K562 (cell line): Measurements from ENCODE around the gene WWOX. TPM values are rescaled to one million over a fixed set of nuclear protein-coding genes. Genes with fewer than 3 reads are reported as not detected.

Source experiments
- ATAC-seq: fragments of 200-7000 bp; cut with Tn5 transposase; 3 replicates; pipeline ENCODE4 v1.9.1; 2020; ENCODE audit warnings: moderate library complexity
- BruUV-seq: library from RNA; stranded (reverse); fragments of 400-500 nt; replicated peaks from 2 replicates; lab custom pipeline; 2021; lab: Mats Ljungman, UMichigan
- CTCF ChIA-PET: fragments of 300-600 bp; formaldehyde crosslinking; extraction: SDS; loops from one replicate; lab custom pipeline; 2021; ENCODE audit warnings: low intra/inter-chr PET ratio; lab: Yijun Ruan, JAX
- POLR2A ChIA-PET: fragments of 300-600, 350-650 bp; sonication (Branson Sonifier 250); formaldehyde crosslinking; extraction: SDS; loops from one replicate; lab custom pipeline; 2021; ENCODE audit warnings: antibody characterized with exemption, inconsistent platforms; lab: Yijun Ruan, JAX
- DNase-seq, 4 experiments: peaks; one replicate each; pipeline versions ENCODE4 v3.0.0 to v3.0.0-alpha.2; 2011 to 2018; ENCODE audit warnings: low spot score in 3 of 4, mixed read lengths in 3 of 4; ENCODE audit errors: extremely low read depth in 1 of 4
- FAIRE-seq: peaks from 2 replicates; lab custom pipeline; 2011; peaks lifted over from hg19 to GRCh38; lab: Jason Lieb, UNC
- H2AFZ ChIP-seq: 2 replicates; pipeline ENCODE4 v1.6.0; 2011; ENCODE audit warnings: low read depth, low read length, control low read depth, inconsistent platforms
- H3K27ac ChIP-seq: fragments of 200-600 bp; 3 replicates; pipeline ENCODE4 v1.8.0; 2011; ENCODE audit warnings: low read depth, mild to moderate bottlenecking, control low read depth, inconsistent platforms, low read length, moderate library complexity, mixed read lengths; ENCODE audit errors: extremely low read depth
- H3K27me3 ChIP-seq, 2 experiments: fragments of 300-600 bp in 1 of 2; 2 replicates in 1 of 2; 3 replicates in 1 of 2; pipeline versions ENCODE4 v1.6.0 to v1.8.0; 2011; ENCODE audit warnings: inconsistent platforms in 2 of 2, low read length in 2 of 2, mild to moderate bottlenecking in 1 of 2, mixed read lengths in 1 of 2, moderate library complexity in 1 of 2; ENCODE audit not compliant: control insufficient read depth in 2 of 2, insufficient read depth in 2 of 2
- H3K36me3 ChIP-seq: fragments of 300-600 bp; 3 replicates; pipeline ENCODE4 v1.8.0; 2011; ENCODE audit warnings: mild to moderate bottlenecking, low read length, inconsistent platforms; ENCODE audit not compliant: control insufficient read depth, insufficient read depth
- H3K4me1 ChIP-seq, 2 experiments: fragments of 200-600 bp in 1 of 2; replicated peaks in 1 of 2; 2 replicates in 1 of 2; 3 replicates in 1 of 2; pipeline versions ENCODE4 v1.5.1 to v1.8.0; 2011; ENCODE audit warnings: inconsistent platforms in 2 of 2, low read length in 2 of 2, mild to moderate bottlenecking in 1 of 2, mixed read lengths in 1 of 2, moderate library complexity in 1 of 2; ENCODE audit not compliant: control insufficient read depth in 2 of 2, insufficient read depth in 2 of 2
- H3K4me2 ChIP-seq: 2 replicates; pipeline ENCODE4 v1.6.1; 2011; ENCODE audit warnings: low read length, control low read depth, inconsistent platforms, mixed read lengths; ENCODE audit not compliant: insufficient read depth
- H3K4me3 ChIP-seq: fragments of 200-600 bp; sonication (generic), shearing (Covaris generic); 2 replicates; pipeline ENCODE4 v1.5.1; 2016; ENCODE audit warnings: control low read depth, inconsistent platforms
- H3K79me2 ChIP-seq: fragments of 200-600 bp; 3 replicates; pipeline ENCODE4 v1.8.0; 2011; ENCODE audit warnings: low read length, inconsistent platforms; ENCODE audit not compliant: control insufficient read depth, insufficient read depth
- H3K9ac ChIP-seq, 2 experiments: 2 replicates each; pipeline versions ENCODE4 v1.6.0 to v1.6.1; 2011; ENCODE audit warnings: low read depth in 2 of 2, low read length in 2 of 2, control low read depth in 1 of 2, inconsistent platforms in 1 of 2, mild to moderate bottlenecking in 1 of 2, mixed read lengths in 1 of 2; ENCODE audit not compliant: insufficient read depth in 1 of 2
- H3K9me1 ChIP-seq: one replicate; pipeline ENCODE4 v1.6.0; 2011; ENCODE audit warnings: inconsistent platforms, mild to moderate bottlenecking, low read length, moderate library complexity; ENCODE audit not compliant: control insufficient read depth, insufficient read depth
- H3K9me3 ChIP-seq: replicated peaks from 2 replicates; pipeline ENCODE4 v1.5.1; 2011; ENCODE audit warnings: low read depth, low read length, inconsistent platforms; ENCODE audit not compliant: control insufficient read depth, insufficient read depth
- H4K20me1 ChIP-seq: replicated peaks from 2 replicates; pipeline ENCODE4 v1.6.1; 2011; ENCODE audit warnings: low read length, inconsistent platforms, mixed read lengths; ENCODE audit not compliant: control insufficient read depth, insufficient read depth
- ELF2 ChIP-seq: fragments of 250-450 bp; sonication (Bioruptor Pico); IDR thresholded peaks from 2 replicates; pipeline ENCODE4 v1.5.0; 2021; ENCODE audit warnings: mild to moderate bottlenecking
- HIVEP1 ChIP-seq: fragments of 250-450 bp; sonication (Bioruptor Pico); IDR thresholded peaks from 2 replicates; pipeline ENCODE4 v1.4.0; 2020; ENCODE audit warnings: mild to moderate bottlenecking
- NBN ChIP-seq: fragments of 450-650 bp; IDR thresholded peaks from 2 replicates; pipeline ENCODE4 v1.6.1; 2016; ENCODE audit warnings: low read depth, mild to moderate bottlenecking
- PYGO2 ChIP-seq: fragments of 450-650 bp; IDR thresholded peaks from 2 replicates; pipeline ENCODE4 v1.6.1; 2016; ENCODE audit warnings: mild to moderate bottlenecking, missing genetic modification characterization, moderate library complexity, missing compliant biosample characterization
- SMARCA4 ChIP-seq: fragments of 450-650 bp; IDR thresholded peaks from 2 replicates; pipeline ENCODE4 v1.6.1; 2016
- SREBF2 ChIP-seq: sonication (generic); formaldehyde crosslinking; IDR thresholded peaks from 2 replicates; pipeline ENCODE4 v1.4.0; 2020; ENCODE audit warnings: mild to moderate bottlenecking, missing genetic modification reagents
- TAF7 ChIP-seq: fragments of 450-650 bp; IDR thresholded peaks from 2 replicates; pipeline ENCODE4 v1.6.1; 2016; ENCODE audit warnings: missing genetic modification characterization, missing compliant biosample characterization
- TRIM28 ChIP-seq: fragments of 450-650 bp; IDR thresholded peaks from 2 replicates; pipeline ENCODE4 v1.6.1; 2017
- ZBTB17 ChIP-seq: fragments of 450-650 bp; formaldehyde crosslinking; IDR thresholded peaks from 2 replicates; pipeline ENCODE4 v1.4.0; 2020; ENCODE audit warnings: mild to moderate bottlenecking
- ZBTB8A ChIP-seq: fragments of 450-650 bp; IDR thresholded peaks from 2 replicates; pipeline ENCODE4 v1.6.1; 2018; ENCODE audit warnings: mild to moderate bottlenecking, moderate library complexity; ENCODE audit not compliant: partially characterized antibody
- WGBS: fragments of 100-300 bp; shearing (Covaris generic); methylation state at CpG from one replicate; pipeline ENCODE4 v1.1.6; 2016; ENCODE audit warnings: low coverage, mixed read lengths; ENCODE audit not compliant: insufficient coverage; ENCODE audit errors: missing lambda C conversion rate; 5-methylcytosine and 5-hydroxymethylcytosine counted together
- in situ Hi-C: fragments of 300-500 bp; cut with MboI; formaldehyde crosslinking; loops from 4 replicates; pipeline ENCODE4 v1.15.0; 2018; ENCODE audit warnings: inconsistent platforms, mixed read lengths
- intact Hi-C: fragments of 100-400 bp; cut with micrococcal nuclease; formaldehyde crosslinking; loops from 2 replicates; pipeline ENCODE4 v1.14.2; 2022
- polyA plus RNA-seq, 8 experiments: library from polyadenylated mRNA; depleted of rRNA in 4 of 8; stranded (reverse) in 5 of 8; unstranded in 3 of 8; fragments of >200 nt; fragmentation: Nextera tagmentation in 2 of 8; fragmentation: Illumina TruSeq in 1 of 8; extraction: Ambion mirVana in 2 of 8; extraction: Trizol in 1 of 8; gene quantifications; 2 replicates each; pipeline versions ENCODE4 v1.2.1 to v1.2.3, GENCODE V29; 2011 to 2014; ENCODE audit warnings: inconsistent platforms in 1 of 8, missing spikeins in 1 of 8
- total RNA-seq, 7 experiments: library from RNA; depleted of rRNA in 6 of 7; stranded (reverse); fragments of >200 nt in 6 of 7; fragmentation: Illumina TruSeq in 2 of 7; extraction: Trizol in 2 of 7; gene quantifications; 2 replicates each; pipeline versions ENCODE4 v1.2.1 to v1.2.3, GENCODE V29; 2011 to 2021; ENCODE audit warnings: low replicate concordance in 1 of 7
- TF ChIP-seq, protein P1 (sequence below): fragments of 250-450 bp; sonication (Bioruptor Pico); IDR thresholded peaks from 2 replicates; pipeline ENCODE4 v1.4.0; 2020; ENCODE audit warnings: mild to moderate bottlenecking, moderate library complexity
- TF ChIP-seq, protein P2 (sequence below): fragments of 250-450 bp; sonication (Bioruptor Pico); IDR thresholded peaks from 2 replicates; pipeline ENCODE4 v1.5.0; 2020; ENCODE audit warnings: mild to moderate bottlenecking
- TF ChIP-seq, protein P3 (sequence below): sonication (generic); formaldehyde crosslinking; IDR thresholded peaks from 2 replicates; pipeline ENCODE4 v1.8.0; 2023; ENCODE audit warnings: missing genetic modification reagents, mild to moderate bottlenecking, borderline replicate concordance

The WWOX gene
- total and polyA plus RNA-seq, 9 of the 15 experiments (the other 6 are each of a cell fraction or from before 2014, with no cell fraction given): 1.6 to 22.7 (median 8.1) TPM

DNA sequence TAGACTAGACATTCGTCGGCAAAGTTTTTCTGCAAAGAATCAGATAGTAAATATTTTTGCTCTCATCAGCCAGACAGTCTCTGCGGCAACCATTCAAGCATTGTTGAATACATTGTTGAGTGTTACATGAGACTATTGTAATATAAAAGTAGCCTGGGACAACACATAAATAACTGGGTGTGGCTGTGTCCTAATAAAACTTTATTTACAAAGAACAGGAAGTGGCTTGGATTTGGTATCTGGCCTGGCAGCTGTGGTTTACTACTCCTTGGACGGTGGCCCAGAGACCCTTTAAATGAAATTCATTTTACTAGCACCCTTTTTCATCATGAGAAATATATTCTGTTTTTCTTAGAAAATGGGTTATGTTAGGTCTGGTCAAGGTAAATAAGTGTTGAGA, 297.2 kb downstream of the WWOX start (continued):
- TF ChIP-seq ZBTB17 (CRISPR knock-in tag) (no peak), ELF2 (CRISPR knock-in tag) (0 out of 2 replicates have a peak, but pooled peaks have one; percentile 35), SREBF2 (no peak), PYGO2 (tag) (no peak)
- TF ChIP-seq, protein P1, sequence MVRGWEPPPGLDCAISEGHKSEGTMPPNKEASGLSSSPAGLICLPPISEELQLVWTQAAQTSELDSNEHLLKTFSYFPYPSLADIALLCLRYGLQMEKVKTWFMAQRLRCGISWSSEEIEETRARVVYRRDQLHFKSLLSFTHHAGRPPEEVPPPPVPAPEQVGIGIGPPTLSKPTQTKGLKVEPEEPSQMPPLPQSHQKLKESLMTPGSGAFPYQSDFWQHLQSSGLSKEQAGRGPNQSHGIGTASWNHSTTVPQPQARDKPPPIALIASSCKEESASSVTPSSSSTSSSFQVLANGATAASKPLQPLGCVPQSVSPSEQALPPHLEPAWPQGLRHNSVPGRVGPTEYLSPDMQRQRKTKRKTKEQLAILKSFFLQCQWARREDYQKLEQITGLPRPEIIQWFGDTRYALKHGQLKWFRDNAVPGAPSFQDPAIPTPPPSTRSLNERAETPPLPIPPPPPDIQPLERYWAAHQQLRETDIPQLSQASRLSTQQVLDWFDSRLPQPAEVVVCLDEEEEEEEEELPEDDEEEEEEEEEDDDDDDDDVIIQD (CRISPR knock-in tag): no peak

DNA sequence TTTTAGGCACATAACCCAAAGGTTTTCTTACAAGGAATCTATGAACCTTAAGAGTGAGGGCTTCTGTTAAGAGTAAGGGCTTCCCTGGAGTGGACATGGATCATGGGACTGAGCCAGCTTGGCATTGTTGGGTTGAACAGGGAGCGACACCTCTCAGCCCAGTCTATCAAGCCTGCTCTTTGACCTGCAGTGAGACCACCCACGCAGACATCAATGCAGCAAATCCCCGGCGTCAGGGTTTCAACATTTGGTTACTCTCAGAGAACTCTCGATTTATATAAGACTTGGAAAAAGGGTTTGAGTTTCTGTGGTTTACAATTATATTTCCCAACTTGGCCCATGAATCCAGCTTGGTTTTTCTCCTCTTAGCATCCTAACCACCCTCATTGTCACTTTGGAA, 299.9 kb downstream of the WWOX start:
- 6% methylated on average over 5 of the region's 5 CpGs for WGBS

More for the DNA sequence above, 299.9 kb downstream of the WWOX start:
- ChIA-PET CTCF (no interaction called here), POLR2A (interaction anchor here (1.0 kb wide), 1 partner anchor 17 kb away, joined by 3 read pairs; no protein-coding TSS in a partner anchor)
- Histone ChIP-seq H3K4me1 (no peaks in the 10 kb centered on the region), H3K36me3 (no peaks in the 10 kb centered on the region), H4K20me1 (no peaks in the 10 kb centered on the region), H3K4me3 (no peak overlapping the region), H3K79me2 (no peaks in the 10 kb centered on the region), H3K27ac (no peak overlapping the region), H3K9me3 (no peaks in the 10 kb centered on the region), H3K9me1 (no peaks in the 10 kb centered on the region), H2AFZ (no peak overlapping the region), H3K4me2 (no peak overlapping the region), H3K9ac (no peak overlapping the region), H3K27me3 (peaks cover 5 to 7% of the 10 kb centered on the region in 2 experiments; a peak in 2 of 5 replicates)
- ATAC-seq (no peak), DNase-seq (no peak), FAIRE-seq (no peak)
- TF ChIP-seq HIVEP1 (CRISPR knock-in tag) (no peak), ZBTB8A (no peak), TAF7 (tag) (no peak), SMARCA4 (no peak), TRIM28 (no peak), NBN (no peak)
- TF ChIP-seq, protein P2, sequence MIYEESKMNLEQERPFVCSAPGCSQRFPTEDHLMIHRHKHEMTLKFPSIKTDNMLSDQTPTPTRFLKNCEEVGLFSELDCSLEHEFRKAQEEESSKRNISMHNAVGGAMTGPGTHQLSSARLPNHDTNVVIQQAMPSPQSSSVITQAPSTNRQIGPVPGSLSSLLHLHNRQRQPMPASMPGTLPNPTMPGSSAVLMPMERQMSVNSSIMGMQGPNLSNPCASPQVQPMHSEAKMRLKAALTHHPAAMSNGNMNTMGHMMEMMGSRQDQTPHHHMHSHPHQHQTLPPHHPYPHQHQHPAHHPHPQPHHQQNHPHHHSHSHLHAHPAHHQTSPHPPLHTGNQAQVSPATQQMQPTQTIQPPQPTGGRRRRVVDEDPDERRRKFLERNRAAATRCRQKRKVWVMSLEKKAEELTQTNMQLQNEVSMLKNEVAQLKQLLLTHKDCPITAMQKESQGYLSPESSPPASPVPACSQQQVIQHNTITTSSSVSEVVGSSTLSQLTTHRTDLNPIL (CRISPR knock-in tag): no peak
- TF ChIP-seq, protein P3, sequence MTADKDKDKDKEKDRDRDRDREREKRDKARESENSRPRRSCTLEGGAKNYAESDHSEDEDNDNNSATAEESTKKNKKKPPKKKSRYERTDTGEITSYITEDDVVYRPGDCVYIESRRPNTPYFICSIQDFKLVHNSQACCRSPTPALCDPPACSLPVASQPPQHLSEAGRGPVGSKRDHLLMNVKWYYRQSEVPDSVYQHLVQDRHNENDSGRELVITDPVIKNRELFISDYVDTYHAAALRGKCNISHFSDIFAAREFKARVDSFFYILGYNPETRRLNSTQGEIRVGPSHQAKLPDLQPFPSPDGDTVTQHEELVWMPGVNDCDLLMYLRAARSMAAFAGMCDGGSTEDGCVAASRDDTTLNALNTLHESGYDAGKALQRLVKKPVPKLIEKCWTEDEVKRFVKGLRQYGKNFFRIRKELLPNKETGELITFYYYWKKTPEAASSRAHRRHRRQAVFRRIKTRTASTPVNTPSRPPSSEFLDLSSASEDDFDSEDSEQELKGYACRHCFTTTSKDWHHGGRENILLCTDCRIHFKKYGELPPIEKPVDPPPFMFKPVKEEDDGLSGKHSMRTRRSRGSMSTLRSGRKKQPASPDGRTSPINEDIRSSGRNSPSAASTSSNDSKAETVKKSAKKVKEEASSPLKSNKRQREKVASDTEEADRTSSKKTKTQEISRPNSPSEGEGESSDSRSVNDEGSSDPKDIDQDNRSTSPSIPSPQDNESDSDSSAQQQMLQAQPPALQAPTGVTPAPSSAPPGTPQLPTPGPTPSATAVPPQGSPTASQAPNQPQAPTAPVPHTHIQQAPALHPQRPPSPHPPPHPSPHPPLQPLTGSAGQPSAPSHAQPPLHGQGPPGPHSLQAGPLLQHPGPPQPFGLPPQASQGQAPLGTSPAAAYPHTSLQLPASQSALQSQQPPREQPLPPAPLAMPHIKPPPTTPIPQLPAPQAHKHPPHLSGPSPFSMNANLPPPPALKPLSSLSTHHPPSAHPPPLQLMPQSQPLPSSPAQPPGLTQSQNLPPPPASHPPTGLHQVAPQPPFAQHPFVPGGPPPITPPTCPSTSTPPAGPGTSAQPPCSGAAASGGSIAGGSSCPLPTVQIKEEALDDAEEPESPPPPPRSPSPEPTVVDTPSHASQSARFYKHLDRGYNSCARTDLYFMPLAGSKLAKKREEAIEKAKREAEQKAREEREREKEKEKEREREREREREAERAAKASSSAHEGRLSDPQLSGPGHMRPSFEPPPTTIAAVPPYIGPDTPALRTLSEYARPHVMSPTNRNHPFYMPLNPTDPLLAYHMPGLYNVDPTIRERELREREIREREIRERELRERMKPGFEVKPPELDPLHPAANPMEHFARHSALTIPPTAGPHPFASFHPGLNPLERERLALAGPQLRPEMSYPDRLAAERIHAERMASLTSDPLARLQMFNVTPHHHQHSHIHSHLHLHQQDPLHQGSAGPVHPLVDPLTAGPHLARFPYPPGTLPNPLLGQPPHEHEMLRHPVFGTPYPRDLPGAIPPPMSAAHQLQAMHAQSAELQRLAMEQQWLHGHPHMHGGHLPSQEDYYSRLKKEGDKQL: no peak
- intact Hi-C loops (no loop called here), in situ Hi-C loops (no loop called here)
- BruUV-seq: no TSS peak
